Hepatocyte (in vitro differentiated cells): ENCODE data around the gene ID1. TPM values are rescaled to one million over a fixed set of nuclear protein-coding genes. Genes with fewer than 3 reads are reported as not detected.
"Not testable (repeated sequence)": the region's sequence is repeated elsewhere in the genome, so short reads cannot be mapped to it uniquely, and the experiment has no call there.

Source experiments
- DNase-seq: peaks from one replicate; pipeline ENCODE4 v3.0.0-alpha.2; 2016; ENCODE audit warnings: low spot score
- H2AFZ ChIP-seq: fragments of 200-600 bp; sonication (generic); 2 replicates; pipeline ENCODE4 v1.6.0; 2016; ENCODE audit warnings: antibody characterized with exemption, mild to moderate bottlenecking
- H3K27ac ChIP-seq: fragments of 200-600 bp; sonication (generic); 2 replicates; pipeline ENCODE4 v1.5.1; 2016; ENCODE audit warnings: mild to moderate bottlenecking
- H3K27me3 ChIP-seq: fragments of 200-600 bp; sonication (generic); 2 replicates; pipeline ENCODE4 v1.6.1; 2016
- H3K36me3 ChIP-seq: fragments of 200-600 bp; sonication (generic); replicated peaks from 2 replicates; pipeline ENCODE4 v1.5.1; 2016; ENCODE audit warnings: low read depth; ENCODE audit not compliant: insufficient read depth
- H3K4me1 ChIP-seq: fragments of 200-600 bp; sonication (generic); 2 replicates; pipeline ENCODE4 v1.5.1; 2016; ENCODE audit warnings: mild to moderate bottlenecking, moderate library complexity; ENCODE audit not compliant: insufficient read depth
- H3K4me2 ChIP-seq: fragments of 200-600 bp; sonication (generic); 2 replicates; pipeline ENCODE4 v1.6.0; 2016
- H3K4me3 ChIP-seq: fragments of 200-600 bp; sonication (generic); 2 replicates; pipeline ENCODE4 v1.5.1; 2016; ENCODE audit warnings: mild to moderate bottlenecking
- H3K79me2 ChIP-seq: fragments of 200-600 bp; sonication (generic); 2 replicates; pipeline ENCODE4 v1.6.0; 2017; ENCODE audit warnings: mild to moderate bottlenecking
- H3K9me2 ChIP-seq: fragments of 200-600 bp; sonication (generic); replicated peaks from 2 replicates; pipeline ENCODE4 v1.6.0; 2017; ENCODE audit warnings: mild to moderate bottlenecking; ENCODE audit not compliant: insufficient read depth
- H3K9me3 ChIP-seq: fragments of 200-600 bp; sonication (generic); 2 replicates; pipeline ENCODE4 v1.5.1; 2016; ENCODE audit warnings: low read depth, mild to moderate bottlenecking
- H4K20me1 ChIP-seq: fragments of 200-600 bp; sonication (generic); 2 replicates; pipeline ENCODE4 v1.6.0; 2016; ENCODE audit warnings: mild to moderate bottlenecking; ENCODE audit not compliant: insufficient read depth, poor library complexity, severe bottlenecking
- CTCF ChIP-seq: fragments of 200-600 bp; sonication (generic); IDR thresholded peaks from 2 replicates; pipeline ENCODE4 v1.5.1; 2016; ENCODE audit warnings: antibody characterized with exemption, mild to moderate bottlenecking; ENCODE audit not compliant: poor library complexity
- EZH2 ChIP-seq: fragments of 200-600 bp; sonication (generic); IDR thresholded peaks from 2 replicates; pipeline ENCODE4 v1.6.1; 2016; ENCODE audit warnings: antibody characterized with exemption, mild to moderate bottlenecking, borderline replicate concordance
- EZH2phosphoT487 ChIP-seq: fragments of 200-600 bp; sonication (generic); IDR thresholded peaks from one replicate; pipeline ENCODE4 v1.6.1; 2018; ENCODE audit warnings: antibody characterized with exemption, mild to moderate bottlenecking, low read depth, moderate library complexity; ENCODE audit not compliant: unreplicated experiment, severe bottlenecking
- WGBS: methylation state at CpG from one replicate; pipeline ENCODE4 v1.1.6; 2016; ENCODE audit warnings: low lambda C conversion rate; ENCODE audit errors: missing lambda C conversion rate; 5-methylcytosine and 5-hydroxymethylcytosine counted together
- polyA plus RNA-seq: library from polyadenylated mRNA; unstranded; fragments of >200 nt; fragmentation: Nextera tagmentation; extraction: Ambion mirVana; gene quantifications from 2 replicates; pipeline ENCODE4 v1.2.1, GENCODE V29; 2016
- total RNA-seq: library from RNA; depleted of rRNA; stranded (reverse); fragments of >200 nt; gene quantifications from 2 replicates; pipeline ENCODE4 v1.2.3, GENCODE V29; 2014

ID1 gene
- total and polyA plus RNA-seq, 2 experiments from 2014 or later: 310 to 651 TPM

- Histone ChIP-seq H3K4me2 (no peak overlapping the region), H3K79me2 (no peaks in the 10 kb centered on the region), H2AFZ (no peak overlapping the region), H4K20me1 (no peaks in the 10 kb centered on the region), H3K27ac (no peak overlapping the region), H3K9me3 (no peaks in the 10 kb centered on the region), H3K4me1 (peaks cover 1% of the 10 kb centered on the region), H3K4me3 (no peak overlapping the region), H3K9me2 (no peaks in the 10 kb centered on the region), H3K36me3 (no peaks in the 10 kb centered on the region), H3K27me3 (no peaks in the 10 kb centered on the region)
- DNase-seq: no peak
- WGBS: 96% methylated on average over 6 of the region's 6 CpGs
- TF ChIP-seq EZH2 (no peak), EZH2phosphoT487 (no peak), CTCF (no peak)
Observed at GRCh38 chr20:31617432-31618104, 12.5 kb downstream of the ID1 start.

DNA sequence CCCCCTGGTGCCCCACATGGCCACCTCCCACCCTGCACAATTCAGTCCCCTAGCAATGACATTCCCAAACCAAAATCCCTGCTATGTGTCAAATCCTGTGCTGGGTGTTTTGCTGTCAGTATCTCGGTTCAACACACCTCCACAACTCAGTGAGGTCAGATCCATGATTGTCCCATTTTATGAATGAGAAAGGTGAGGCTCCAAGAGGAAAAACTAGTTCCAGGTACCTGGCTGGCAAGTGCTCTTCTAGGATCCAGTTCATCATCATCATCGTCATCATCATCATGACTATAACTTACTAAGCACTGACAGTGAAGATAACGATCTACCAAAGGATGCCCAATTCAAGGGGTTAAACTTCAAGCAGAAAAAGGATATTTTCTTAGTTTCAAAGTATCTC is 15.2 kb downstream of the ID1 start:
- Histone ChIP-seq H3K4me1 (no peaks in the 10 kb centered on the region), H3K27me3 (no peaks in the 10 kb centered on the region), H4K20me1 (no peaks in the 10 kb centered on the region), H2AFZ (no peak overlapping the region), H3K79me2 (no peaks in the 10 kb centered on the region), H3K27ac (no peak overlapping the region), H3K9me2 (no peaks in the 10 kb centered on the region), H3K9me3 (no peaks in the 10 kb centered on the region), H3K4me3 (no peak overlapping the region), H3K4me2 (no peak overlapping the region), H3K36me3 (no peaks in the 10 kb centered on the region)
- DNase-seq: no peak
- TF ChIP-seq EZH2phosphoT487: no peak
- WGBS: 86% methylated on average over 3 of the region's 3 CpGs

DNA sequence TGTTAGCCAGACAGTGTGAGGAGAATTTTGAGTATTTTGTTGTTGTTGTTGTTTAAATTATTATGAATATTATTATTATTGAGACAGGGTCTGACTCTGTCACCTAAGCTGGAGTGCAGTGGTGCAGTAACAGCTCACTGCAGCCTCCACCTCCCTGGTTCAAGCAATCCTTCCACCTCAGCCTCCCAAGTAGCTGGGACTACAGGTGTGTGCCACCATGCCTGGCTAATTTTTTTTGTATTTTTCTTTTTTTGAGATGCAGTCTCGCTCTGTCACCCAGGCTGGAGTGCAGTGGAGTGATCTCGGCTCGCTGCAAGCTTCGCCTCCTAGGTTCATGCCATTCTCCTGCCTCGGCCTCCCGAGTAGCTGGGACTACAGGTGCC is 18.0 kb downstream of the ID1 start:
- H3K79me2 ChIP-seq, H3K4me1 ChIP-seq, H3K9me2 ChIP-seq, H3K27ac ChIP-seq, H3K9me3 ChIP-seq, H4K20me1 ChIP-seq, H3K27me3 ChIP-seq, DNase-seq, H2AFZ ChIP-seq, H3K36me3 ChIP-seq, H3K4me2 ChIP-seq, H3K4me3 ChIP-seq: not testable (repeated sequence)
- 97% methylated on average over 6 of the region's 6 CpGs for WGBS

- H3K4me3 ChIP-seq, H3K9me3 ChIP-seq, H3K36me3 ChIP-seq, H3K9me2 ChIP-seq, H3K27me3 ChIP-seq, H3K79me2 ChIP-seq, H2AFZ ChIP-seq, H3K4me2 ChIP-seq, H4K20me1 ChIP-seq, H3K27ac ChIP-seq, H3K4me1 ChIP-seq, DNase-seq: not testable (repeated sequence)
- WGBS: 94% methylated on average over 8 of the region's 8 CpGs
Observed at GRCh38 chr20:31626534-31626933, 21.4 kb downstream of the ID1 start.

DNA sequence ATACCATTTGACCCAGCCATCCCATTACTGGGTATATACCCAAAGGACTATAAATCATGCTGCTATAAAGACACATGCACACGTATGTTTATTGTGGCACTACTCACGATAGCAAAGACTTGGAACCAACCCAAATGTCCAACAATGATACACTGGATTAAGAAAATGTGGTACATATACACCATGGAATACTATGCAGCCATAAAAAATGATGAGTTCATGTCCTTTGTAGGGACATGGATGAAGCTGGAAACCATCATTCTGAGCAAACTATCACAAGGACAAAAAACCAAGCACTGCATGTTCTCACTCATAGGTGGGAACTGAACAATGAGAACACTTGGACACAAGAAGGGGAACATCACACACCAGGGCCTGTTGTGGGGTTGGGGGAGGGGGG is 23.0 kb downstream of the ID1 start:
- not testable (repeated sequence) for H4K20me1 ChIP-seq, H3K27me3 ChIP-seq, H3K36me3 ChIP-seq, H3K4me1 ChIP-seq, H3K79me2 ChIP-seq, H3K9me2 ChIP-seq, H3K9me3 ChIP-seq, DNase-seq, H2AFZ ChIP-seq, H3K4me2 ChIP-seq, H3K27ac ChIP-seq, H3K4me3 ChIP-seq
- WGBS: 83% methylated on average over 2 of the region's 2 CpGs
